Ecto neural progenitor cell (in vitro differentiated cells): Measurements from ENCODE around the gene ACKR2.
"Not testable (repeated sequence)": the region's sequence is repeated elsewhere in the genome, so short reads cannot be mapped to it uniquely, and the experiment has no call there.

Experiments used
- DNase-seq: peaks from one replicate; pipeline ENCODE4 v3.0.0-alpha.2; 2018; ENCODE audit warnings: low spot score

Gene ACKR2

GRCh38 chr3:42801784-42802183 lies 7.5 kb upstream of the ACKR2 start:
- DNase-seq: no peak

DNA sequence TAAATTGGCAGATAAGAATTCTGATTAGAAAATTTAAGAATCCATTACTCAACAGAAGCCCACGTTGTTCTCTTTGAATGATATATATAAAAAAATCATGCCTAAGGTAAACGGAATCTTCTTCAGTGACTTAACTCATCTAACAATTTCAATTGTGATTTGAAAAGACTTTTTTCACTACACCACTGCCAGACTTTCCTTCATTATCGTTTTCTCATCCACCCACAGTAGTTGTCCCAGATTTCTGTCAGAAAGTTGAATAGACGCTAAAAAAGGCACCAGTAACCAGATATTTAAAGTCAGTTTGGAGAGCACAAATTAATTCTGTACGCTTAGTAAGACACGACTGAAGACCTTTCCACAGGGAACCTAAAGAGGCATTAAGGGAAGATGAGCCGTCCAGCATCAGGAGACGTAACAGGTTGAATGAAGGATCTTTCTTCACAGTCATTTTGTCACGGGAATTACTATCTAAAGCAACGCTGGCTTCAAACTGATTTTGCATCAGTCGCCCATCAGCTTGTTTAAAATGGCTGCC lies 6.3 kb upstream of the ACKR2 start:
- no peak for DNase-seq

DNA sequence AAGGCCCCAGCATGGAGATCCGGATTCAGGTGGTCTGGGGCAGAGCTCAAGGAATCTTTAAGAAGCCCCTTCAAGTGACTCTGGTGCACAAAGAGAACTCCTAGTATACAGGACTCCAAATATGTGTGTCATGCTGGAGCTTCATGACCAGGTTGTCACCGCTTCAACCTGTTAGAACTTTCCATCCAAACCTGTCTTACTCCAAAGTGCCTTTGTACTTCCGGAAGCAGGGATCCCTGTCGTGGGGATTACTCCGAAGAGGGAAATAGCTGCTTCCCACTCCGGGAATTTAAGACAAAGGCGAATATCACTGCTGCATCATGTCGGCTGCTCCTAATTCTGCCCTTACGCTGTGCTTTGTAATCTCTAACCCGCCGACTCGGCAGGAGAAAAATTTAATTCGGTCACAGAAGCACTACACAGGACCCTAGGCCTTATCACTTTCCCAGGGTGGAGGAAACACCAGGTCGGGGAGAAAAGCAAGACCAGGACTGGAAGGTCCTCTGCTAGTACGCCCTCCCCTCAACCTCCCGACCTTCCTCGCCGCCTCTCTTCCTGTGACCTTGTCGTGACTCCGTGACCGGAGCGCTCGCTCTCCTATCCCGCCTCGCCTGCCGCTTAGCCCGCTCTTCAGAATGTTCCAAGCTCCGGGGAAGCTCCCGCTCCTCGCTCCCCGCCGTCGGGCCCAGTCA lies 5.7 kb upstream of the ACKR2 start:
- DNase-seq: peak; percentile 58

DNA sequence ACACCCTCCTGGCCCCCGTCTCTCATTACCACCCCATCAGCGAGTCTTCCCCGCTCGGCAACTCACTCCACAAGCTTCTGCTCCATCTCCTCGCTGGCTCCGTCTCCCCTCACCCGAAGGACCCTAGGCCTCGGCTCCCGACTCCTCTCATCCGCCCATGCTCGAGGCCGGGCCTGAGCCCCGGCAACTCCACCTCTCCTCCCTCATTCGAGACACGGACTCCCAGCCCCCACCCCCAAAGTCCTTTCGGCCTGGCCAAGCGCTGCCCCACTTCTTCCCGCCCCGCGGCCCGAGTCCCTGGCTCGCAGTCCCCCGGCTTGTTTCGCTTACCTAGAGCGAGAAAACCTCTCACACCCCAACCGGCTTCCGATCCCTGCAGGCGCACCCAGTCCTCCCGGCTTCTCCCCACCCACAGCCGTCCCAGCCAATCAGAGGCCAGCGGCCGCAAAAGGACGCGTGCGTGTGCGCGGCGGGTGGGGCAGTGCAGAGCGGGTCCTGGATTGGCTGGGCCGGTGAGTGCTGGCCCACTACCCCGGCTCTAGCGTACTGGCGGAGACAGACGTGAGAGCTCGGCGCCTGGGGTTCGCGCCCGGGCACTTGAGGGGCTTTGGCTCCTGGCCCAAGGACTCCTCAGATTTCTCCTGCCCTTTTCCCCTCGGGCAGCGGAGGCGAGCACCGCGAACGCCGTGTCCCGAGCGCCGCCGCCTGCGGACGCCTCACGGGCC lies 5.0 kb upstream of the ACKR2 start, which contains the start of gene HIGD1A:
HIGD1A (minus strand) TSS at position 385 of the 725 bp plus-strand sequence. CDS start 10,237 bp downstream, outside the sequence.
- DNase-seq: peak; percentile 97

GRCh38 chr3:42804831-42805132 lies 4.5 kb upstream of the ACKR2 start:
- DNase-seq: no peak

- DNase-seq: peak; percentile 70
Observed at GRCh38 chr3:42805141-42805821, 4.0 kb upstream of the ACKR2 start.

DNA sequence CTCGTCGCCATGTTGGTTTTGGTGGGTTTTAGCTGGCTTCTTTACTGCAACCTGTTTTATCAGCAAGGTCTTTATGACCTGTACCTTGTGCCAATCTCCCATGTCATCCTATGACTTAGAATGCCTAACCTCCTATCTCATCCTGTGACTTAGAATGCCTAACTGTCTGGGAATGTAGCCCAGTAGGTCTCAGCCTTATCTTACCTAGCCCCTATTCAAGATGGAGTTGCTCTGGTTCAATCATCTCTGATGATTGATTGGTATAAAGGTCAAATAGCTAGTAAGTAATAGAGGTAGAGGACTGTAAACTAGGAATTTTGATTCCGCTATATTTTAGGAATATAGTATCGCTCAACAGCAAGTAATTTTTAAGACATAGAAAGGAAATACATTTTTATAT lies 1.3 kb upstream of the ACKR2 start:
- no peak for DNase-seq

GRCh38 chr3:42810706-42811105 lies 1.5 kb downstream of the ACKR2 start:
- not testable (repeated sequence) for DNase-seq

DNA sequence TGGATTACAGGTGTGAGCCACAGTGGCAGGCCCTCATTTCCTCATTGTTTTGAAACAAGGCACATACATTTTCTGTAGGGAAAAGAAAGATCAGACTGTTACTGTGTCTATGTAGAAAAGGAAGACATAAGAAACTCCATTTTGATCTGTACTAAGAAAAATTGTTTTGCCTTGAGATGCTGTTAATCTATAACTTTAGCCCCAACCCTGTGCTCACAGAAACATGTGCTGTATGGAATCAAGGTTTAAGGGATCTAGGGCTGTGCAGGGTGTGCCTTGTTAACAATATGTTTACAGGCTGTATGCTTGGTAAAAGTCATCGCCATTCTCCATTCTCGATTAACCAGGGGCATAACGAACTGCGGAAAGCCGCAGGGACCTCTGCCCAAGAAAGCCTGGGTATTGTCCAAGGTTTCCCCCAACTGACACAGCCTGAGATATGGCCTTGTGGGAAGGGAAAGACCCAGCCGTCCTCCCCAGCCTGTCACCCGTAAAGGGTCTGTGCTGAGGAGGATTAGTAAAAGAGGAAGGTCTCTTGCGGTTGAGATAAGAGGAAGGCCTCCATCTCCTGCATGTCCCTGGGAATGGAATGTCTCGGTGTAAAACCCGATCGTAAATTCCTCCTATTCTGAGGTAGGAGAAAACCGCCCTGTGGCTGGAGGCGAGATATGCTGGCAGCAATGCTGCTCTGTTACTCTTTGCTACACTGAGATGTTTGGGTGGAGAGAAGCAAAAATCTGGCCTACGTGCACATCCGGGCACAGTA lies 2.1 kb downstream of the ACKR2 start:
- DNase-seq: not testable (repeated sequence)

DNA sequence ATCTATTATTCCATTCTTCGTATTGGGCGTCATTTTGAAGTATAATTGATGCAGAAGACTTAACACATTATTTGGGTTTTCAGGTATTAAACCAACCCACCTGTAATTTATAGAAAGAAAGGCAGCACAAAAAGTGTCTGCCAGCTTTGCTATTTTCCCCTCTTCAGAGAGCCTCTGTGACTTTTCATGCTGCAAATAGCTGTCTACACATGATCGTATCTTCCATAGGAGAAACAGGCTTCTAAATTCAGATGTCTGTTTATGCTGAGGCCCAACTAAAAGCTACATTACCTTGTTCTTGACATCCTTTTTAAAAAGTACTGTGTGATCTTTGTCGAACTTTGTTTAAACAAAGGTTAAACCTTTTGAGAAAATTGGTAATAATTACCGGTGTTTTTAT lies 5.0 kb downstream of the ACKR2 start:
- DNase-seq: no peak

DNA sequence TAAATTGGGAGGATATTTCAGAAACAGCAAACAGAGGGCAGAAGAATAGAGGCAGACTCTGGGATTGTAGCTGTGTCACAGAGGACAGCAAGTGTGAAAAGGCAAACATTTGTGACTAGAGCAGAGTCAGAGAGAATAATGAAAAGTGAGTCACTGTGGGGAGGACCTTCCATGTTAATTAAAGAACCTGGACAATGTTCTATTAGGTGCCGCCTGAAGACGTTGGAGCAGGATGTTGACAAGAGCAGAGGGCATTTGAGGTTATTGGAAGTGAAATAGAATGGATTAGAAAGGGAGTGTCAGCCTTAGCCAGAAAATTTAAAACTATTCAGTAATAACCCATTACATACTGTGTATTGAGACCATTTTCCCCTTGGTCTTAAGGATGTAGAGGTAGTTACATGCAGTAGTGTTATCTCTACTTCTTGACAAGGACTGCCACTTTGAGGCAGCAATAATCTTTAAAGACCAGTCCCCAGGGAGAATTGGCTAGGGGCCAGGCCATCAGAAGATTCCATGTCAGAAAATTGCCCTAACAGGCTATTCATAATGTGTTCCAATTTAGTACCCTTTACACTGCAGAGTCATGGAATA lies 5.8 kb downstream of the ACKR2 start:
- no peak for DNase-seq

GRCh38 chr3:42815826-42816225 lies 6.6 kb downstream of the ACKR2 start:
- DNase-seq: no peak

GRCh38 chr3:42819351-42819965 lies 10.2 kb downstream of the ACKR2 start:
- DNase-seq: no peak

- DNase-seq: no peak
Observed at GRCh38 chr3:42820746-42821051, 11.5 kb downstream of the ACKR2 start.

DNA sequence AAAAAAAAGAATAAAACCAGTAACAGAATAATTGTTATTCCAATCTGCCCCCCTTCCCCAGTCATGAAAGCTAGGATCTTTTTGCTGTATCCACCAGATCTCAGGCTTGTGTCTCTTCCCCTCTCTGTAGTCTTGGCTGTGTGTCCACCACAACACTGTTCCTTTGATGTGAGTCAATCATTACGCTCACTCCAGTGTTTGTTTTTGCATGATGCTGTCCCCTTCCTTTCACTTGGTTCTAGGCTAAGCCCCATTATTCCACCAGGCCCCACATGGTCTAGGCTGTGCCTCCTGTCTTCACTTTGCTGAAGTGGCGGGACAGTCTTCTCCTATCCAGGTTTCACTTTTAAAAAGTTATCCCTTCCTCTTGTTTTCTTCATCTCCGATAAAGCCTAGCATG lies 13.6 kb downstream of the ACKR2 start:
- no peak for DNase-seq

DNA sequence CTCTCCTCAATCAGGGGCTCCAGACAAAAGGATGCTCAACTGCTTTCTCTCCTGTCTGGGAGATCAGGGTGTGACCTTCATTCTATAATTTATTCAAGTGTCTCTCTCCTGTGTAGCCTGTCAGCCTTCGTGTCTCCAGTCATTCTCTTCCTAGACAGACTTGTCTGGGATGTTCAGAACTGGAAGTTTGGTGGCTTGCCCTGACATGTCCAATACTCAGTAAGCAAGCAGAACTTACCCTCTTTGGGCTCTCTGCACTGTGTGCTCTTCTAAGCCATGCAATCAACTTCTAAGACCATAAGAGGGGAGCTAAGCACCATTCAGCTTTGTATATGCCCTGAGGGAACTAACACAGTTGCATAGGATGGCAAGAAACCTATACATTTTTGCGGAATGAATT lies 14.1 kb downstream of the ACKR2 start:
- no peak for DNase-seq

GRCh38 chr3:42826141-42826540 lies 16.9 kb downstream of the ACKR2 start:
- DNase-seq: no peak

- no peak for DNase-seq
Observed at GRCh38 chr3:42827023-42827422, 17.8 kb downstream of the ACKR2 start.

- DNase-seq: no peak
Observed at GRCh38 chr3:42827654-42828053, 18.4 kb downstream of the ACKR2 start.

DNA sequence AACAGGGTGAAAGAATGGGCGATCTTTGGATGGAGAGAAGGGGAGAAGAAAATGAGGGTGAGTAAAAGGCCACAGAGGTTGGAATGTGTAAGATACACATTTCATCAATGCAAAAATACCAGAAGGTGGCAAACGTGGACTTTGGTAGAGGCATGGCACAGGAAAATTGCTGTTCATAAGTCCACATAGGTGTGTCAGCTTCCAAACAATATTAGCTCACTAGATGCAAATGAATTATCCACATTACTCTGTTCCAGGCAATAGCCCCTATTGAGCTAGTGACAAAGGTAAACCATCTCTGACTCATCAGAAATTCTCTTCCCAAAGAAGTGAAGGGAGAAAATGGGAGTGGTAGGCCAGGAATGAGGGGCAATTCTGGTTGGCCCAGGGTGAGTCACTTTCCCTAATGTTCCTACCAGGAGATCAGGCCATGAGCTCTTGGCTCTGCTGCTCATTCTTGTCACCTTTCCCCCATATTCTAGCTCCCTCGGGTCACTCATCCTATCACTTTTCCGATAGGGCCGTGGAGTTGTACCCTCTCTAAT lies 19.9 kb downstream of the ACKR2 start:
- no peak for DNase-seq
